Nephron (organoid): ENCODE measurements around the gene NPBWR2.

Experiments
- H3K27ac Mint-ChIP-seq, 3 experiments: 2 replicates each; pipeline ENCODE4 v1.8.0; 2020; ENCODE audit warnings: mixed read lengths in 3 of 3, mild to moderate bottlenecking in 2 of 3, moderate library complexity in 1 of 3
- H3K27me3 Mint-ChIP-seq: 2 replicates; pipeline ENCODE4 v1.8.0; 2021; ENCODE audit warnings: low read depth, mild to moderate bottlenecking, moderate library complexity, mixed read lengths
- H3K36me3 Mint-ChIP-seq: 2 replicates; pipeline ENCODE4 v1.8.0; 2020; ENCODE audit warnings: low read depth, mixed read lengths
- H3K4me1 Mint-ChIP-seq: 2 replicates; pipeline ENCODE4 v1.8.0; 2020; ENCODE audit warnings: mixed read lengths
- H3K4me3 Mint-ChIP-seq, 3 experiments: 2 replicates each; pipeline ENCODE4 v1.8.0; 2020; ENCODE audit warnings: mild to moderate bottlenecking in 3 of 3, mixed read lengths in 3 of 3, moderate library complexity in 2 of 3
- H3K9me3 Mint-ChIP-seq: 2 replicates; pipeline ENCODE4 v1.8.0; 2020; ENCODE audit warnings: mixed read lengths
- TF ChIP-seq, protein P1 (sequence below), 3 experiments: fragments of 200-600 bp; sonication (generic); IDR thresholded peaks; one replicate each; pipeline ENCODE4 v1.5.0; 2021; ENCODE audit warnings: antibody characterized with exemption in 3 of 3; ENCODE audit not compliant: unreplicated experiment in 3 of 3

The NPBWR2 gene

DNA sequence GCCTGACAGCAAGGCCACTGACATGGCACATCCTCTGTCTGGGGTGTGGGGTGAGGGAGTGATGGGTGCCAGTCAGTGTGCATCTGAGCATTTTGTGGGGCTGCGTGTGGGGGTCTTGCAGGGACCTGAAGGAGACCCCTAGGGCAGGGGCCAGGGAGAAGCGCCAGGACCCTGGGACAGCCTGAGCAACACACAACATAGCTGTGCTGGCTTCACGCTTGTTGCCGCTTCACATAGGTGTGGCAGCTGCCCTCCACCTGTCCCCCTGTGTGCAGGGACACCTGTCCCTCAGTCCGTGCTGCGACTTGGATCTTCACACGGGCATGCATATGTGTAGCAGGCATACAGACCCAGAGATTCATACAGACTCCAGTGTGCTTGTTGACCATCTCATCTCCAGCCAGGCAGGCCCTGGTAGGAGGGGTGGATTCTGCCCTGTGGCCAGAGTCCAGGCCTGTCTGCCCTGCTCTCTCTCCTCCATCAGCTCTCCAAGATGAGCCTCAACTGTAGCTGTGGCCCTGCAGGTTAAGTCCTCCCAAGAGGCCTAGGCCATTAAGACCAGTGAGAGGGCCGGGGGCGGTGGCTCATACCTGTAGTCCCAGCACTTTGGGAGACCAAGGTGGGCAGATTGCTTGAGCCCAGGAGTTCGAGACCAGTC lies 3.2 kb upstream of the NPBWR2 start:
- peak overlapping the region in 1 of 3 experiments; percentile 66 for H3K27ac Mint-ChIP-seq
- H3K27me3 Mint-ChIP-seq, result peaks cover 16% of the 10 kb centered on the region
- H3K36me3 Mint-ChIP-seq, result no peaks in the 10 kb centered on the region
- TF ChIP-seq, protein P1, sequence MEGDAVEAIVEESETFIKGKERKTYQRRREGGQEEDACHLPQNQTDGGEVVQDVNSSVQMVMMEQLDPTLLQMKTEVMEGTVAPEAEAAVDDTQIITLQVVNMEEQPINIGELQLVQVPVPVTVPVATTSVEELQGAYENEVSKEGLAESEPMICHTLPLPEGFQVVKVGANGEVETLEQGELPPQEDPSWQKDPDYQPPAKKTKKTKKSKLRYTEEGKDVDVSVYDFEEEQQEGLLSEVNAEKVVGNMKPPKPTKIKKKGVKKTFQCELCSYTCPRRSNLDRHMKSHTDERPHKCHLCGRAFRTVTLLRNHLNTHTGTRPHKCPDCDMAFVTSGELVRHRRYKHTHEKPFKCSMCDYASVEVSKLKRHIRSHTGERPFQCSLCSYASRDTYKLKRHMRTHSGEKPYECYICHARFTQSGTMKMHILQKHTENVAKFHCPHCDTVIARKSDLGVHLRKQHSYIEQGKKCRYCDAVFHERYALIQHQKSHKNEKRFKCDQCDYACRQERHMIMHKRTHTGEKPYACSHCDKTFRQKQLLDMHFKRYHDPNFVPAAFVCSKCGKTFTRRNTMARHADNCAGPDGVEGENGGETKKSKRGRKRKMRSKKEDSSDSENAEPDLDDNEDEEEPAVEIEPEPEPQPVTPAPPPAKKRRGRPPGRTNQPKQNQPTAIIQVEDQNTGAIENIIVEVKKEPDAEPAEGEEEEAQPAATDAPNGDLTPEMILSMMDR (IDR thresholded peaks at IDR 0.05; ENCODE audit: unreplicated experiment in 3 of 3), result no peak
- H3K9me3 Mint-ChIP-seq, result no peaks in the 10 kb centered on the region
- H3K4me3 Mint-ChIP-seq, result no peak overlapping the region
- peaks cover 5% of the 10 kb centered on the region for H3K4me1 Mint-ChIP-seq

GRCh38 chr20:64109831-64110391 lies 2.5 kb upstream of the NPBWR2 start:
- H3K9me3 Mint-ChIP-seq, result no peaks in the 10 kb centered on the region
- H3K27me3 Mint-ChIP-seq, result peaks cover 13% of the 10 kb centered on the region
- peak overlapping the region in 1 of 3 experiments; percentile 66 for H3K27ac Mint-ChIP-seq
- no peak overlapping the region for H3K4me3 Mint-ChIP-seq
- TF ChIP-seq, protein P1 (IDR thresholded peaks at IDR 0.05; ENCODE audit: unreplicated experiment in 3 of 3), result no peak
- no peaks in the 10 kb centered on the region for H3K36me3 Mint-ChIP-seq
- H3K4me1 Mint-ChIP-seq, result peaks cover 5% of the 10 kb centered on the region

GRCh38 chr20:64108731-64109681 lies 1.6 kb upstream of the NPBWR2 start:
- Mint-ChIP-seq H3K36me3 (no peaks in the 10 kb centered on the region), H3K27ac (no peak overlapping the region), H3K4me3 (no peak overlapping the region), H3K9me3 (no peaks in the 10 kb centered on the region), H3K4me1 (peaks cover 5% of the 10 kb centered on the region), H3K27me3 (peaks cover 16% of the 10 kb centered on the region)
- TF ChIP-seq, protein P1 (IDR thresholded peaks at IDR 0.05; ENCODE audit: unreplicated experiment in 3 of 3), result no peak

GRCh38 chr20:64107736-64108457 lies 532 bp upstream of the NPBWR2 start:
- Mint-ChIP-seq H3K9me3 (no peaks in the 10 kb centered on the region), H3K4me3 (no peak overlapping the region), H3K36me3 (no peaks in the 10 kb centered on the region), H3K27ac (no peak overlapping the region), H3K27me3 (peaks cover 23% of the 10 kb centered on the region), H3K4me1 (peaks cover 5% of the 10 kb centered on the region)
- TF ChIP-seq, protein P1 (IDR thresholded peaks at IDR 0.05; ENCODE audit: unreplicated experiment in 3 of 3), result no peak

GRCh38 chr20:64106435-64106961 lies 867 bp downstream of the NPBWR2 start:
- H3K27me3 Mint-ChIP-seq, result peaks cover 29% of the 10 kb centered on the region
- H3K27ac Mint-ChIP-seq, result no peak overlapping the region
- no peaks in the 10 kb centered on the region for H3K9me3 Mint-ChIP-seq
- TF ChIP-seq, protein P1 (IDR thresholded peaks at IDR 0.05; ENCODE audit: unreplicated experiment in 3 of 3), result no peak
- H3K4me3 Mint-ChIP-seq, result no peak overlapping the region
- H3K36me3 Mint-ChIP-seq, result no peaks in the 10 kb centered on the region
- H3K4me1 Mint-ChIP-seq, result peaks cover 5% of the 10 kb centered on the region
